GM23338 (cell line): ENCODE measurements around the gene LRBA. TPM values are rescaled to one million over a fixed set of nuclear protein-coding genes. Genes with fewer than 3 reads are reported as not detected.

ENCODE experiments used
- ATAC-seq: fragments of 200-7000 bp; cut with Tn5 transposase; 3 replicates; pipeline ENCODE4 v1.9.1; 2020
- DNase-seq: peaks from one replicate; pipeline ENCODE4 v3.0.0-alpha.2; 2015; ENCODE audit warnings: low spot score
- H2AFZ ChIP-seq: fragments of 200-600 bp; sonication (generic); 2 replicates; pipeline ENCODE4 v1.8.0; 2016; ENCODE audit warnings: antibody characterized with exemption, mild to moderate bottlenecking, moderate library complexity
- H3F3A ChIP-seq: fragments of 200-600 bp; sonication (generic); replicated peaks from 2 replicates; pipeline ENCODE4 v1.8.0; 2017; ENCODE audit warnings: antibody characterized with exemption, mixed run types, low read depth
- H3K27ac ChIP-seq: fragments of 200-600 bp; sonication (generic); 2 replicates; pipeline ENCODE4 v1.6.1; 2016; ENCODE audit warnings: low read depth
- H3K27me3 ChIP-seq: fragments of 200-600 bp; sonication (generic); 2 replicates; pipeline ENCODE4 v1.8.0; 2016; ENCODE audit warnings: mild to moderate bottlenecking, mixed run types, moderate library complexity; ENCODE audit not compliant: insufficient read depth
- H3K36me3 ChIP-seq: fragments of 200-600 bp; sonication (generic); 2 replicates; pipeline ENCODE4 v1.8.0; 2016; ENCODE audit warnings: mild to moderate bottlenecking; ENCODE audit not compliant: insufficient read depth
- H3K4me1 ChIP-seq: fragments of 200-600 bp; sonication (generic); 2 replicates; pipeline ENCODE4 v1.8.0; 2016; ENCODE audit warnings: mild to moderate bottlenecking, moderate library complexity; ENCODE audit not compliant: insufficient read depth
- H3K4me2 ChIP-seq: fragments of 200-600 bp; sonication (generic); 2 replicates; pipeline ENCODE4 v1.7.1; 2017; ENCODE audit warnings: mixed run types
- H3K4me3 ChIP-seq: fragments of 200-600 bp; sonication (generic); 2 replicates; pipeline ENCODE4 v1.6.1; 2016; ENCODE audit warnings: mixed run types
- H3K79me2 ChIP-seq: fragments of 200-600 bp; sonication (generic); replicated peaks from 2 replicates; pipeline ENCODE4 v1.8.0; 2017; ENCODE audit warnings: mild to moderate bottlenecking; ENCODE audit not compliant: insufficient read depth
- H3K9me2 ChIP-seq: fragments of 200-600 bp; sonication (generic); 2 replicates; pipeline ENCODE4 v1.8.0; 2017; ENCODE audit not compliant: insufficient read depth
- H4K20me1 ChIP-seq: fragments of 200-600 bp; sonication (generic); replicated peaks from 2 replicates; pipeline ENCODE4 v1.8.0; 2017; ENCODE audit warnings: mild to moderate bottlenecking; ENCODE audit not compliant: insufficient read depth
- H3K27ac Mint-ChIP-seq: 2 replicates; pipeline ENCODE4 v1.8.0; 2020; ENCODE audit warnings: inconsistent platforms, mild to moderate bottlenecking, moderate library complexity, mixed read lengths
- H3K27me3 Mint-ChIP-seq: 3 replicates; pipeline ENCODE4 v1.8.0; 2022; ENCODE audit warnings: low read depth, mild to moderate bottlenecking, moderate library complexity, mixed read lengths, inconsistent platforms; ENCODE audit not compliant: insufficient read depth, poor library complexity
- H3K36me3 Mint-ChIP-seq: 3 replicates; pipeline ENCODE4 v1.8.0; 2021; ENCODE audit warnings: low read depth, mild to moderate bottlenecking, inconsistent platforms, moderate library complexity, mixed read lengths
- H3K4me1 Mint-ChIP-seq: 3 replicates; pipeline ENCODE4 v1.8.0; 2020; ENCODE audit warnings: mild to moderate bottlenecking, inconsistent platforms, mixed read lengths
- H3K4me3 Mint-ChIP-seq: 3 replicates; pipeline ENCODE4 v1.8.0; 2021; ENCODE audit warnings: moderate library complexity, mild to moderate bottlenecking, inconsistent platforms, mixed read lengths
- H3K9me3 Mint-ChIP-seq: 3 replicates; pipeline ENCODE4 v1.8.0; 2020; ENCODE audit warnings: moderate library complexity, mild to moderate bottlenecking, inconsistent platforms, mixed read lengths
- CREB1 ChIP-seq: fragments of 250-450 bp; sonication (Bioruptor Pico); IDR thresholded peaks from 2 replicates; pipeline ENCODE4 v1.5.0; 2020; ENCODE audit warnings: low read depth, mild to moderate bottlenecking, moderate library complexity
- CTCF ChIP-seq, 2 experiments: fragments of 200-600 bp in 1 of 2; sonication (generic) in 1 of 2; conservative IDR thresholded peaks; 2 replicates each; pipeline versions ENCODE4 v1.5.1 to v1.6.1; 2016 to 2017; ENCODE audit warnings: antibody characterized with exemption in 2 of 2, low read depth in 2 of 2, mild to moderate bottlenecking in 2 of 2, moderate library complexity in 1 of 2
- EZH2 ChIP-seq: fragments of 200-600 bp; sonication (generic); IDR thresholded peaks from one replicate; pipeline ENCODE4 v1.8.0; 2017; ENCODE audit warnings: antibody characterized with exemption, mild to moderate bottlenecking, low read depth; ENCODE audit not compliant: unreplicated experiment
- EZH2phosphoT487 ChIP-seq: fragments of 200-600 bp; sonication (generic); IDR thresholded peaks from one replicate; pipeline ENCODE4 v1.8.1; 2018; ENCODE audit warnings: antibody characterized with exemption; ENCODE audit not compliant: unreplicated experiment
- JUNB ChIP-seq: IDR thresholded peaks from one replicate; pipeline ENCODE4 v1.6.1; 2016; ENCODE audit warnings: antibody characterized with exemption; ENCODE audit not compliant: unreplicated experiment
- NANOG ChIP-seq: IDR thresholded peaks from 2 replicates; pipeline ENCODE4 v1.6.1; 2016; ENCODE audit warnings: antibody characterized with exemption, borderline replicate concordance
- POLR2AphosphoS5 ChIP-seq: IDR thresholded peaks from 2 replicates; pipeline ENCODE4 v1.6.1; 2016; ENCODE audit warnings: antibody characterized with exemption, low read depth
- STAT1 ChIP-seq: IDR thresholded peaks from one replicate; pipeline ENCODE4 v1.6.1; 2016; ENCODE audit warnings: antibody characterized with exemption; ENCODE audit not compliant: unreplicated experiment
- ZNF114 ChIP-seq: fragments of 250-450 bp; sonication (Bioruptor Pico); IDR thresholded peaks from 2 replicates; pipeline ENCODE4 v1.5.0; 2020; ENCODE audit warnings: mild to moderate bottlenecking, moderate library complexity
- ZNF331 ChIP-seq: fragments of 250-450 bp; sonication (Bioruptor Pico); IDR thresholded peaks from 2 replicates; pipeline ENCODE4 v1.5.0; 2020; ENCODE audit warnings: low read depth, mild to moderate bottlenecking, moderate library complexity
- polyA plus RNA-seq: library from polyadenylated mRNA; unstranded; fragments of >200 nt; fragmentation: Nextera tagmentation; extraction: Ambion mirVana; gene quantifications from 2 replicates; pipeline ENCODE4 v1.2.1, GENCODE V29; 2016
- total RNA-seq: library from RNA; depleted of rRNA; stranded (reverse); fragments of >200 nt; shearing (Covaris generic); gene quantifications from 2 replicates; pipeline ENCODE4 v1.2.3, GENCODE V29; 2014

Gene LRBA
- total and polyA plus RNA-seq, 2 experiments from 2014 or later, result 23.3 to 126 TPM

GRCh38 chr4:150217192-150217591 is 797.9 kb downstream of the LRBA start:
- TF ChIP-seq STAT1 (no peak), ZNF331 (no peak), CTCF (conservative IDR thresholded peaks at IDR 0.05; ENCODE audit: low read depth in 2 of 2) (peak; percentile 29 to 60), EZH2 (no peak), ZNF114 (CRISPR knock-in tag) (no peak)
- Mint-ChIP-seq H3K36me3 (no peaks in the 10 kb centered on the region), H3K9me3 (no peaks in the 10 kb centered on the region), H3K27me3 (peaks cover 2% of the 10 kb centered on the region), H3K4me3 (no peak overlapping the region), H3K4me1 (peaks cover 12% of the 10 kb centered on the region; the same call in 2 of the 3 replicates), H3K27ac (peak overlapping the region; percentile 75)
- H3K36me3 ChIP-seq, result no peaks in the 10 kb centered on the region
- no peaks in the 10 kb centered on the region for H3F3A ChIP-seq
- DNase-seq (peak; percentile 65), ATAC-seq (peak; percentile 69)
- no peak overlapping the region for H3K4me3 ChIP-seq
- H3K27ac ChIP-seq, result no peak overlapping the region
- no peaks in the 10 kb centered on the region for H3K9me2 ChIP-seq
- H3K4me1 ChIP-seq, result peaks cover 8% of the 10 kb centered on the region; the same call in 1 of the 2 replicates
- no peaks in the 10 kb centered on the region for H4K20me1 ChIP-seq
- no peaks in the 10 kb centered on the region for H3K27me3 ChIP-seq
- H2AFZ ChIP-seq, result peak overlapping the region; percentile 44; the same call in 1 of the 2 replicates
- no peaks in the 10 kb centered on the region for H3K79me2 ChIP-seq
- H3K4me2 ChIP-seq, result no peak overlapping the region

GRCh38 chr4:150216726-150217125 is 798.4 kb downstream of the LRBA start:
- Mint-ChIP-seq H3K27ac (no peak overlapping the region), H3K36me3 (no peaks in the 10 kb centered on the region), H3K9me3 (no peaks in the 10 kb centered on the region), H3K27me3 (peaks cover 2% of the 10 kb centered on the region), H3K4me3 (no peak overlapping the region), H3K4me1 (peaks cover 12% of the 10 kb centered on the region; the same call in 2 of the 3 replicates)
- no peak overlapping the region for H3K4me2 ChIP-seq
- peaks cover 8% of the 10 kb centered on the region; the same call in 1 of the 2 replicates for H3K4me1 ChIP-seq
- H3K4me3 ChIP-seq, result no peak overlapping the region
- ATAC-seq, result no peak
- H3F3A ChIP-seq, result no peaks in the 10 kb centered on the region
- TF ChIP-seq CREB1 (CRISPR knock-in tag), result no peak
- no peak for TF ChIP-seq NANOG
- no peak for TF ChIP-seq CTCF (conservative IDR thresholded peaks at IDR 0.05; ENCODE audit: low read depth in 2 of 2)
- TF ChIP-seq ZNF331, result no peak
- TF ChIP-seq POLR2AphosphoS5, result no peak
- no peak for TF ChIP-seq JUNB
- TF ChIP-seq EZH2phosphoT487, result no peak
- no peaks in the 10 kb centered on the region for H3K79me2 ChIP-seq
- H2AFZ ChIP-seq, result peak overlapping the region; percentile 8; the same call in 1 of the 2 replicates
- H3K36me3 ChIP-seq, result no peaks in the 10 kb centered on the region
- no peak overlapping the region for H3K27ac ChIP-seq
- no peak for DNase-seq
- H3K9me2 ChIP-seq, result no peaks in the 10 kb centered on the region
- no peaks in the 10 kb centered on the region for H3K27me3 ChIP-seq
- H4K20me1 ChIP-seq, result no peaks in the 10 kb centered on the region
